NCI-H345 treated with DMSO at 0.1 percent for 48 hours (cell line): Measurements from ENCODE around the gene ARSB.

ENCODE experiments used
- DNase-seq: peaks from one replicate; lab custom pipeline; 2025; ENCODE audit not compliant: unreplicated experiment; lab: John Stamatoyannopoulos, UW

ARSB gene

GRCh38 chr5:78985116-78985724 is at the start of gene ARSB:
ARSB (minus strand) TSS chr5:78985310; CDS start chr5:78985248, 62 bp downstream.
- DNase-seq, result peak; percentile 12

GRCh38 chr5:79032782-79033181 is 47.7 kb upstream of the ARSB start:
- no peak for DNase-seq

GRCh38 chr5:79032031-79032695 is 47.1 kb upstream of the ARSB start:
- no peak for DNase-seq

- no peak for DNase-seq
Observed at GRCh38 chr5:79031485-79031867, 46.4 kb upstream of the ARSB start.

GRCh38 chr5:79030663-79031484 is 45.8 kb upstream of the ARSB start:
- no peak for DNase-seq

GRCh38 chr5:79025054-79025472 is 40.0 kb upstream of the ARSB start:
- peak; percentile 50 for DNase-seq

GRCh38 chr5:79023947-79024346 is 38.8 kb upstream of the ARSB start:
- DNase-seq, result no peak

GRCh38 chr5:79023348-79023747 is 38.2 kb upstream of the ARSB start:
- no peak for DNase-seq

GRCh38 chr5:79022771-79023170 is 37.7 kb upstream of the ARSB start:
- DNase-seq, result no peak

GRCh38 chr5:79021753-79022152 is 36.6 kb upstream of the ARSB start:
- DNase-seq, result no peak

- DNase-seq, result peak; percentile 15
Observed at GRCh38 chr5:79020861-79021561, 35.9 kb upstream of the ARSB start.

- DNase-seq, result no peak
Observed at GRCh38 chr5:79014631-79015030, 29.5 kb upstream of the ARSB start.

GRCh38 chr5:79011869-79012268 is 26.8 kb upstream of the ARSB start:
- DNase-seq, result no peak

- no peak for DNase-seq
Observed at GRCh38 chr5:79011219-79011836, 26.2 kb upstream of the ARSB start.

- no peak for DNase-seq
Observed at GRCh38 chr5:79008362-79008761, 23.3 kb upstream of the ARSB start.

- no peak for DNase-seq
Observed at GRCh38 chr5:79007872-79008271, 22.8 kb upstream of the ARSB start.

GRCh38 chr5:79005936-79006631 is 21.0 kb upstream of the ARSB start:
- DNase-seq, result no peak

- no peak for DNase-seq
Observed at GRCh38 chr5:79005151-79005550, 20.0 kb upstream of the ARSB start.

- no peak for DNase-seq
Observed at GRCh38 chr5:79002374-79002773, 17.3 kb upstream of the ARSB start.

- DNase-seq, result no peak
Observed at GRCh38 chr5:79001471-79001870, 16.4 kb upstream of the ARSB start.
